Stimulated activated CD4-positive, alpha-beta T cell treated with anti-CD3 and anti-CD28 coated beads, Interleukin-1b, Interleukin-23, amount 100 ng/mL, for 24 hours (primary cell): ENCODE data around the gene HCRTR2.
"Not testable (repeated sequence)": the region's sequence is repeated elsewhere in the genome, so short reads cannot be mapped to it uniquely, and the experiment has no call there.

Source experiments
- DNase-seq, 4 experiments: peaks; one replicate each; pipeline ENCODE4 v3.0.0-alpha.2; 2020; ENCODE audit warnings: low read depth in 4 of 4, low spot score in 1 of 4

Gene HCRTR2

DNA sequence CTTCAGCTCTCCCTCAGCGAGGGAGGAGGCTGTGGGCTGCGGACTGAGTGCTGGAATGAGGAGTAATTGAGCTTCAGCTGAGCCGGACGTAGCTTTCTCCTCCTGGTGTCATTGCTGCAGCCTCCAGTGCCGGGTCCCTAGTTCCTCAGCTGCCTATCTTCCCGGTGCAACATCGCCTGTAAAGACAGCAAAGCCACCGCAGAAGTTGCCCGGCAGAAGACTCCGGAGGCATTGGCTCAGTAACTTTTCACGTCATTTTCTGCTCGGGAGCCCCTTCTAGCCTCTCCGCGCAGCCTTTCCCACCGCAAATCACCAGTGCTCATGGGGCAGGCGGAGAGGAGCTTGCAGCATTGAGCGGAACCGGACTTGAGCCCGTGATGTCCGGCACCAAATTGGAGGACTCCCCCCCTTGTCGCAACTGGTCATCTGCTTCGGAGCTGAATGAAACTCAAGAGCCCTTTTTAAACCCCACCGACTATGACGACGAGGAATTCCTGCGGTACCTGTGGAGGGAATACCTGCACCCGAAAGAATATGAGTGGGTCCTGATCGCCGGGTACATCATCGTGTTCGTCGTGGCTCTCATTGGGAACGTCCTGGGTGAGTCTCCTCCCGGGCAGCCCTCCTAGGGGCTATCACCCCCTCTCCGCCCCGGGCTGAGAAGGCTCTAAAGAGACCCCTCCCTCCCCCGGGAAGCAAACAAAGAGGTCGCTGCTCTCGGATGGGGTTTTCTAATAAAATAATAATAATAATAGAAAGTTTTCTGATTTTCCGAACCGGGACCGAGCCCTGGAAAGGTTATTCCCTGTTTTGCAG lies at the start of gene HCRTR2:
Gene HCRTR2 (plus strand): TSS at position 305 of the 816 bp plus-strand sequence. CDS start 73 bp downstream, at position 378.
- DNase-seq, result no peak

DNA sequence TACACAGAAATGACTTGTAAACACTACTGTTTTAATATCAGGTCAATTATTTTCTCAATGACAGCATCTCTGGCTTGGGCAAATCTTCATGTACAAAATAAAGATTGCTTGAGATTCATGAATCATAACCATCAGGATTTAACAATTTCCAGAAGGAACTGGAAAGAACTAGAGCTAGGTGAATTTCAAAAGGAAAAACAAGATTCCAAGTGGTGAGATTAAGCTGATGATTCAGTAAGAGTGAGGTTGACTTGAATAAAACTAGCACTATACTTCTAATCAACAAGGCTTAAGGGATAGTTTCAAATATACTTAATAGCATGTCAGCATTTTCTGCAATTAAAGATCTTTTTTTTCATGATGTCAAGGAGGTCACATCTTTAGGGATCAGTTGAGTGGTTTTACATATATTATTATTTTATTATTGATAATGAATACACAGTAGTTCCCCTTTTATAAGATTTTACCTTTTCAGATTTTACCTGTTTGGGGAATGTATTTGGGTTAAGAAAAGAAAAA lies 43.5 kb upstream of the HCRTR2 start:
- DNase-seq, result no peak

DNA sequence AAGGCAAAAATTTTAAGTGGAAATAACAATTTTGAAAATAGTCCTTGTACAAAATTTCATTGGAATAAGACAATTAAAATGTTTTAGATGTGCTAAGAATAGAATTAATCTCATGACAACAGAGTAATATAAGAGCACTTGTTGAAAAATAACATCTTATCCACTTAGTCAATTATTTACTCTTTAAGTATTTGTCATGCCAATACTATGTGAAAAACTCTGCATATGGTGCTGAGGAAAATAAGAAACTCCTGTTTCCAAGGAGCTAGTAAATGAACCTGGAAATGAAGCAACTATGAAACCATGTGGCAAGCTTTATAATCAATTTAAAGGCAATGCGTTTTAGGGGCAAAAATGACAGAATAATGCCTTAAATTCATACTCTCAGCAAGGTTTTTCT lies 42.7 kb upstream of the HCRTR2 start:
- DNase-seq, result no peak

DNA sequence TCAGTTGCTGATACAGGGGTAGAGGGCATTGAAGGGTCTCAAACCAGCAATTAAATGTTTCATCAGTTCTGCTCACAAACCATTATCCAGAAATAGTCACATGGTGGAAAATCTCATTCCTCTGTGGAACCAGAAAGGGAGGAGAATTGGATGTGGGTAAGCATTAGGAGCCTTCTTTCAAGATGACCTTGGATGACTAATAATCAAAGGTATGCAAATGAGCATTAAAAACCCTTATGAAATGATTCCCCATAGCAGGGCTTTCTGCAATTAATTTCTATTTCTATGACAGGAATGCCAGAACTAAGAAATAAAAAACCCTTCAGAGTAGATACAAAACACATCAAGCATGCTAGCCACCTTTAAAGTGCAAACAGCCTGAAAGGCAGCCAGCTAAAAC lies 37.4 kb upstream of the HCRTR2 start:
- no peak for DNase-seq

DNA sequence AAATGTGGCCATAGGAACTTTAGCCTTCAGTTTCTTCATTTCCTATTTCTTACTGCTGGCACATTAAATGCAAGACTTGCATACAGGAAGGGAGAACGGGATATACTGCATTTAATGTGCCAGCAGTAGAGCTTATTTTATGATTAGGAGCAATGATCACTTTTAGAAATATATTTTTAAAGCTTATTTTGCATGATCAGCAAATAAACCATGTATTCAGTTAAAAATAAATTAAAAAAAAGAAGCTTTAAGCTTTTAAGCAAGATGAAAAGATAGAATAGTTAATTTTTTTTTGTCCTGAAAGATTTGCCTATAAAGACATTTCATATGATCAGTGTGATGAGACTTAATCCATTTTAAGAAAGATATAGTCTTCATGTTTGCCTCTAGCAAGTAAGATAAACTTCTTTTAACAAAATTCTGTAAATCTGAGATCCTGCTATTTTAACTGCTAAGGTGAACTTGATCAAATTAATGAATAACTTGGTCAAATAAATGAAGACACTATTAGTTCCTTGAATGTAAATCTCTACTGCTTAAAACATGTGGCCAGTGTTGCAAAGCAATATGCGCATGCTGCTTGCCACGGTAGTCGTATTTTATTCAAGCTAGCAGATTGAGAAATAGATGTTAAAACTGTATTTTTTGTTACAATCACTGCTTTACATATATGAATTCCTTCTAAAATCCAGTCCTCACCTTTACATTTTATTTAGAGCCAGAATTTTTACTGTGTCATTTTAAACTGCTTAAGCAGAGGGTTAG lies 36.2 kb upstream of the HCRTR2 start:
- DNase-seq, result no peak

DNA sequence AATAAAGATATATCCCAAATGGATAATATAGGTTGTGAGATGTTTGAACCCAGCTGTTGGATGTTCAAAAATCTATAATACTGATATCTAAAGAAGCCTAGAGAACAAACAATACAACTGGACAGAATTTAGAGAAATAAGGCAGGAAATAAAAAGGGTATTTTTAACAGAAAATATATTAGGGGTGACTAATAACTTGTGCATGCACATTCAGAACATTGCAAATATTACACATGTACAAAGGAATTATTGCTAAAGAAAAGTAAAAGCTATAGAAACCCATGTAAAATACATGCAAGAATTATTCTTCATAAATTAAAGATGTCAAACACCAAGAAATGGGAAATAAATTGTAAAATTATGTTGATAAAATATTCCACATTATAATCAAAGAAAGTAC lies 32.7 kb upstream of the HCRTR2 start:
- DNase-seq, result no peak

DNA sequence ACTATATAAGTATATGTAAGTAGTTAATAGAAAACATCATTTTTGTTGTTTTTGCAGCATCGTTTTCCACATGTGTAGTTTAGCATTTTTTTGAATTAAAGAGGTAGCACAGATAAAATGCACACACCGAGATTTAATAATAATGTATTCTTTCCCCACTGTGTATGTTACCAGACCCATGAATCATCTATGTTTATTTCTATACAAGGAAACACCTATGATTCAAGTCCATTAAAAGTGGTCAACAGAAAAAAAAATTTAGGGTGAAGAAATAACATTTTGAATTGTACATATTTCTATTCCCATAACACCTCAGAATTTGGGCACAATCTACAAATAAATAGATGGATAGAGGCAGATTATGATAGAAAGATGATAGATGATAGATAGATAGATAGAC lies 31.7 kb upstream of the HCRTR2 start:
- DNase-seq, result no peak

DNA sequence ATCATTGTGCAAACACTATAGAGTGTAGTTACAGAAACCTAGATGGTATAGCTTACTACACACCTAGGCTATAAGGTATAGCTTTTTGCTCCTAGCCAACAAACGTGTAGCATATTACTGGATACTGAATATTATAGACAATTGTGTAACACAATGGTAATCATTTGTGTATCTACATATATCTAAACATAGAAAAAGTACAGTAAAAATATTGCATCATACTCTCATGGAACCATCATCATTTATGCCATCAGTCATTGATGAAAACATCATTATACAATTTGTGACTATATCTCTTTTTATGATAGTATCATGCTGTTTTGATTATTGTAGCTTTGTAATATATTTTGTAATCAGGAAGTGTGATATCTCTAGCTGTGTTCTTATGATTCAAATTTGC lies 21.0 kb upstream of the HCRTR2 start:
- DNase-seq, result no peak

DNA sequence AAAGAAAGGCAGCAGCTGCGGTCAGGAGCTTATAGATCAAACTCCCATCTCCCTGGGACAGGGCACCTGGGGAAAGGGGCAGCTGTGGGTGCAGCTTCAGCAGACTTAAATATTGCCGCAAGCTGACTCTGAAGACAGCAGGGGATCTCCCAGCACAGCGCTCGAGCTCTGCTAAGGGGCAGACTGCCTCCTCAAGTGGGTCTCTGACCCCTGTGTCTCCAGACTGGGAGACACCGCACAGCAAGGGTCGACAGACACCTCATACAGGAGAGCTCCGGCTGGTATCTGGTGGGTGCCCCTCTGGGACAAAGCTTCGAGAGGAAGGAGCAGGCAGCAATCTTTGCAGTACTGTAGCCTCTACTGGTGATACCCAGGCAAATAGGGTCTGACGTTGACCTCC lies 15.5 kb upstream of the HCRTR2 start:
- not testable (repeated sequence) for DNase-seq

DNA sequence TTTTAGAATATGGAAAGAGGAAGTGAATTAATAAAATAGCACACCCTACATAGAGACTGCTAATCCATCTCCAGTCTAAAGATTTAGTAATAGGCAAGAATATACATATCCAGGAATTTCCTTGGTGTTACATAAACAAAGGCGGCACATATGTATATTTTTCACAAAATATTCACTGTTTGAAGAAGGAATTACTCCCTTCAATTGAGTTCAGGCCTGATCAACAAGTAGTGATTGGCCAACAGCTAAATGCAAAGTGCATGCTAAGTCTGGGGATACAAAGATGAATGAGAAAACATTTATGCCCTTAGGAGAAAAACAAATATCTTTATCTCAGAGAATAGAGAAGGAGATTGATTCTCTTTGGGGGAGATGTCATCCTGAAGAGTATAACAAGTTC lies 6.5 kb upstream of the HCRTR2 start:
- no peak for DNase-seq

DNA sequence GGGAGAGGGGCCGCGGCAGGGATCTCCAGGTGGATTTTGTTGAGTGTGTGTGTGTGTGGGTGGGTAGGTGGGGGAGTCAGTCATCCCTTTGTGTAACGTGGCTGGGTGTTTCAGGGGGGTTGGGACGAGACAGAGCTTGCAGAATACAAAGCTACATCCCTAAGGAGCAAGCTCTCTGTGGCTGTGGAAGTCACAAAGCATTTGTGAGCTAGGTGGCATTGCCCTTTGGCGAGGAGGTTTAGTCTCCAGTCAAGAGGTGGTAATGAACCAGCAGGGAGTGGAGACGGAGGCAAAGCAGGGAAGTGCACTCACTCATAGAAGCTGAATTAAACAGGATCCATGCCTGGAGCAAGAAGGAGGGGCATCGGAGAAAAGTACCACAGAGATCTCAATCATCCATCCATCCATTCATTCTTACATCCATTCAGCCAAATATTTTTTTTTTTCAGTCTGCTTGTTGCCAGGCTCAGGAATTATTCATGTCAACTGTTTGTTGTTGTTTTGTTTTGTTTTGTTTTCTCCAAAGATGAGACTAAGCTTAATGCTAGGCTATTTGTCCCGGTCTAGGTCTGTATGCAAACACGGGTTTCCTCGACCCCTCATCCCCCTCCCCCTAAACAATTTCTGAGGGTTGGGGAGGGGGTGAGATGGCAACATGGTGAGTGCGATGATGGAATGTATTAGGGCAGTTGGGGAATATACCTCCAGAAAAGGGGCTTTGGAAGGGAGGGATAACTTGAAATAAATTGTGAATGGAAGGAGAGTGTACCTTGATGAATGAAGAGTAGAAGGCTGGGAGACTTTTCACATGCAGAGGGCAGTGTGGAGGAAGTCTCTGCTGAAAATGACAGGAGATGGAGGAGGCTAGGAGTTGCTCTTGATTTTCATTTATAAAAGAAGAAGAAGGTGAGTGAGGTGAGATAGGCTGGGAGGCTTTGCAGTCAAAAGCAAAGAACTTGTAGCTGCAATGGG lies 1.0 kb downstream of the HCRTR2 start:
- DNase-seq, result no peak

DNA sequence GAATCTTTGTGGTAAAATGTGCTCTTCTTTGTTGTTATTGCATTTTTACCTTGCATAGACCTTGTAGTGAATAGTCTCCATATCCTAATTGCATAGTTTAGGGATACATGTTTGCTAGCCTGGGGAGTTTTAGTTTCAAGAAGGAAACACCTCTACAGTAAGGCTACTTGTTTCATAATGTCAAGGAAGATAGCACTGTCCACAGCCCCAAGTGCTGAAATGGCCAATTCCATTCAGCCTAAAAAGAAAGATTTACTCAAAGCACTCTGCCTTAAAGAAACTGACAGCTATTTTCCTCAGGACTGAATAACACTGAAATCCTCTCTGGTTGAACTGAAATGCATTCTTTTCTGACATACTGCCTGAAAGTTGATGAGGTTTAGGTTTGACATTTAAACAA lies 2.6 kb downstream of the HCRTR2 start:
- no peak for DNase-seq

DNA sequence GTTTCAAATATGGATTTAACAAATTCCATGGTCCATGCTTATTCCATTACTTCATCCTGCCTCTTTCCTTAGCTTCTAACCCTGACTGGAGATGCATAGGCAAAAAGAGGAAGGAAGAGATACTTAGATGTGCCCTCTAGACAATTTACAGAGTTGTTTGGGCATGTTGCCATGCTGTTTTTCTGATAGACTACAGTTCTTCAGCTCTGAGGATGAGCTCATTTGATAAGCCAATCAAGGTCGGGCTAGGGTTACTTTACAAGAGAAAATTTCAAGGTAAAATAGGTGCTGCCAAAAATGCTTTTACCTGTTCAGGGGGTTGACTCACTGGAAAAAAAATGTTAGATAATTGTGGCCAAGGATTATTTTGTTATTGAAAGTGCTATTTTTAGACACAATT lies 5.9 kb downstream of the HCRTR2 start:
- no peak for DNase-seq

DNA sequence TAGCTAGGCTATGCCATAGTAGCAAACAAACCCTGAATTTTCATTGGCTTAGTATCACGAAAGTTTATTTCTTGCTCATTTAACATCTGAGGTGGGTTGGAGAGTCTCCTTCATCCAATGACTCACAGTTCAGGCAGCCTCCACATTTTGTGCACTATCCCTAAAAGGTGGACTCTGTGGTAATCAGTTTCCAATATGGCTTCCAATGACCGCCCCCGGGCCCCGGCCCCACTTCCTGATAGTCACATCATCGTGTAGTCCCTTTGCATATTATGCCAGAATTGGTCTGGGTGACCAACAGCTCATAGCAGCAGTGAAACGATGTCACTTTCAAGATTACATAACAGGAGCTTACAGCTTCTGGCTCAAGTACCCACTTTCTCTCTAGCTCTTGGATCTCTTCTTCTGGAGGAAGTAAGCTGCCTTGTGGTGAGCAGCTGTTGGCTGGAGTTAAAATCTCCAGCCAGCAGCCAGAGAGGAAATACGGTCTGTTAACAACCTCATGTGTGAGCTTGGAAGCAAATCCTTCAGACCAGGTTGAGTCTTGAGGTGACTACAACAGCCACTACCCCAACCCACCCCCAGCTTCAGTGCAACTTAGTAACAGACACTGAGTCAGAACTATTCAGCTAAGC lies 7.8 kb downstream of the HCRTR2 start:
- no peak for DNase-seq

DNA sequence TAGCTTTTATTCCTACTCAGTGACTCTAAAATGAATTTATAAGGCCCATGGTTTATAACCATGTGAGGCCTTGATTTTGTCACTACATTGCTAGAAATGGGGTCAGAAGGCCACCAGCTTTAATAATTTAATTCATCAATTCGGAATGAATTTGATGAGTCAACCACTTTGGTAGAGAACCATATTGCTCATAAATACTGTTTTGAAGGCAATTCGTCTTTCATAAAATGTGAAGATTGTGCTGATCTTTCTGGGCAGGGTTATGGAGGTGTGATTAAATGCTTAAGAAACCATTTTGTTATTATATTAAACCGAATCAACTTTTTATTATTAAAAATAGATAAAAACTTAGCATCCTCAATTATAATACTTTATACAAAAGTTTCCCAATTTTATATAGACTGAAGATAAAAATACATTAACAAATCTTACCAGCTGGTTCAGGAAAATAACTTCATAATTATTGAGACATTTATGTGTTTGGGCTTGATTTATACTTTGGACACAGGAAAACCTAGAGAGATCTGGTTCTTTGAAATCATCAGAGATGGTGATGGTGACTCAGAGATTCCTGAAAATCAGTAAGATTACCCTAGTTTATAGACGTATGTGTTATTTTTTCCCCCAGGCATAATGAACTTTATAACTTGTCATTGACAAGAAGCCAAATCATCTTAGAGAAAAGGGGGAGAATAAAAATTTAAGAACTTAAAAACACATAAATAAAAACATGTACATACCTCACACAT lies 10.6 kb downstream of the HCRTR2 start:
- no peak for DNase-seq

DNA sequence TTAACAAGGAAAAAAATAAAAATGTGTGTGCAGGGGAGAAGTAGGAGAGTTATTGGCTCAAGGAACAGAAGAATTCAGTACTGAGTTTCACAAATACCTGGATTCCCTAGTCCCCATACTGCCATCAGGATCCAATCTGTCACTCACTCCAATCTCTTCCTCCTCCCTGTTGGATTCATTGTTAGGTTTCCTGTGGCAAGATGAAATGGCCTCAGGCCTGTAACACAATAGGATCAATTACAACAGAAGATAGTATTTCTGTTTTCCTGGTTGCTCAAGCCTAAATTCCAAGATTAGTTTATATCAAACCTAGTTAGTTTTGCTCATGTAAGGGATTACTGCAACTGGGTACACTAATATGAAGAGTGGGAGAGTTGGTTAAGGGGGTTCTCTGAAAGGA lies 24.4 kb downstream of the HCRTR2 start:
- DNase-seq, result no peak

DNA sequence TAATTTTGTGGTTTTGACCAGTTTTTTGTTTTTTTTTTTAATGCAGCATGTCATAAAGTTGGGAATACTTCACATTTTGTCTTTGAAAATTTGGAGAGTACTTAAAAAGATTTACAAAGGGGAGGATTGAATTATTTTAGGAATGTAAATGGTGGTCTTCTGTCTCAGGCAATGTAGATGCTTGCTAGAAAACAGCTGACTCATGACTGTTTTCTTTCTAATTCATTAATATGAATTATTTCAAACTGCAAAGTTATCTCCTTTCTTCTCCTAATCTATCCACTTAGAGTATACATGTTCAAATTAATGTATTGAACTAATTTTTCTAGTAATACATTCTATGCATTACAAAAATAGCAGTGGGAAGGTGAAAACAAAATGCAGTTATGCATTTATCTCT lies 24.9 kb downstream of the HCRTR2 start:
- no peak for DNase-seq

DNA sequence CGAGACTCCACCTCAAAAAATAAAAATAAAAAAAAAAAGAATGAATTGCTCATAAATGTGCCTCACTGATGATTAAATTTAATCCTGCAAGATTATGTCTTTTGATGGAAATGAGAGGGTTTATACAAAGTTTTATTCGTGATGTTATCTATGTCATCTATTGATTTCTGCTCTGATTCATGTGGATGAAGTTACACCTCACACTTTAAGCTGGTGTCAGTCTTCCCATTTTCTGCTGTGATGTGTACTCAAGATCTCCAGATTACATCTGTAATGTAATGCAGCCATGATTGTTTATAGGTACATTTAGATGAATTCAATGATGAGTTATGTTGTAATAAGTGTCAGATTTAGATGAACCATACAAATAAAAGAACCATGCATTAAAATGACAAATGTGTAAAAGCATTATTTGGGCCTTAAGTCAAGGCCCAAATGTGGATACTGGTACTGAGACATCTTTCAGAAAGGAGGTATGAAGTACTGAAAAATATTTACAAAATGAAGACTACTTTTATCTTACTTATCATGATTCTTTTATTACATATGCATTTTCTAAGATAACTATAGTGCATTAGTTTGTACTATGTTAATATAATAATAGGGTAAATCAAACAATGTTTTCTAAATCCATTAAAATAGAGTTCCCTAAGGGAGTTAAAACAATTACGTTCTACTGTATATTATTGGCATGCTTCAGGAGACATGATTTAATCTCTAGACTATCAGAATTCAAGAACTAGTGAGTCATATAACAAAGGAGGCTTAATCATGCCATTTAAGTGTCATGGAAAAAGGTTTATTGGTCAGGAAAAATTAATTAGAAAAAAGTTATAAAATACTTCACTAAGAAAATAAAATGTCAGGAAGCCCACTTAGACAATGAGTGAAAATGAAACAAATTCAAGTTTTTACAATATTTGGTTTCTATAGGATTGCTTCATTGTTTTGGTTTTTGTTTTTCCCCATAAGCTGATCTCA lies 34.5 kb downstream of the HCRTR2 start:
- no peak for DNase-seq

DNA sequence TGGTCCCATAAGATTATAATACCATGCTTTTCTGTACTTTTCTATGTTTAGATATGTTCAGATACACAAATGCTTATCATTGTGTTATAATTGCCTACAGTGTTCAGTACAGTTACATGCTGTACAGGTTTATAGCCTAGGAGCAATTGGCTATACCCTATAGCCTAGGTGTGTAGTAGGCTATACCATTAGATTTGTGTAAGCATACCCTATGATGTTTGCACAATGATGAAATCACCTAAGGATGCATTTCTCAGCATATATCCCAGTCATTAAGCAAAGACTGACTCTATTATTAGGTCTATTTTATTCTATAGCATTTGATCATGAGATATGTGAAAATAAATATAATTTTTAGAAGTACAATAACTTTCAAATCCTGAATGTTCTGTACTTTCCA lies 36.6 kb downstream of the HCRTR2 start:
- DNase-seq, result no peak
